GM12874 (cell line): ENCODE results near the gene TMEM215.

Experiments used
- CTCF ChIP-seq: IDR thresholded peaks from 2 replicates; pipeline ENCODE4 v1.5.1; 2011; ENCODE audit warnings: low read depth, mild to moderate bottlenecking, control low read depth, low read length, moderate library complexity; ENCODE audit not compliant: insufficient read depth

TMEM215 gene

GRCh38 chr9:32755730-32756129, 27.6 kb upstream of the TMEM215 start:
- no peak for TF ChIP-seq CTCF

GRCh38 chr9:32764139-32764538, 19.2 kb upstream of the TMEM215 start:
- TF ChIP-seq CTCF = no peak

- TF ChIP-seq CTCF = no peak
Measured at GRCh38 chr9:32775283-32775682, 8.1 kb upstream of the TMEM215 start.

GRCh38 chr9:32776201-32776600, 7.1 kb upstream of the TMEM215 start:
- no peak for TF ChIP-seq CTCF

- TF ChIP-seq CTCF = no peak
Measured at GRCh38 chr9:32782476-32783167, 718 bp upstream of the TMEM215 start.

GRCh38 chr9:32787816-32788215, 4.5 kb downstream of the TMEM215 start:
- TF ChIP-seq CTCF = no peak

GRCh38 chr9:32801530-32801929, 18.2 kb downstream of the TMEM215 start:
- TF ChIP-seq CTCF = no peak
